Pancreas (tissue), 10 donors: ENCODE measurements around the gene ATG10. TPM values are rescaled to one million over a fixed set of nuclear protein-coding genes. Genes with fewer than 3 reads are reported as not detected.

Source experiments
- ATAC-seq, 4 donors: fragments of 200-7000 bp; cut with Tn5 transposase; one replicate each; pipeline versions ENCODE4 v1.8.0 to v1.9.1; 2020; ENCODE audit warnings: mild to moderate bottlenecking in 4 of 4, moderate library complexity in 4 of 4
- DNase-seq, 6 donors: peaks; one replicate each; pipeline ENCODE4 v3.0.0-alpha.2; 2020
- FAIRE-seq: peaks from 2 replicates; lab custom pipeline; 2012; peaks lifted over from hg19 to GRCh38; lab: Jason Lieb, UNC
- H3K27ac ChIP-seq, 4 donors: fragments of 200-600 bp; sonication (generic); 1 replicate in 3 of 4; 2 replicates in 1 of 4; pipeline versions ENCODE4 v1.5.0 to v1.8.0; 2020
- H3K27me3 ChIP-seq, 4 donors: fragments of 200-600 bp; one replicate each; pipeline ENCODE4 v1.8.0; 2021
- H3K36me3 ChIP-seq, 3 donors: fragments of 200-600 bp; sonication (generic) in 1 of 3; one replicate each; pipeline versions ENCODE4 v1.5.0 to v1.8.0; 2020 to 2021
- H3K4me1 ChIP-seq, 3 donors: fragments of 200-600 bp; one replicate each; pipeline ENCODE4 v1.8.0; 2021
- H3K4me3 ChIP-seq, 4 donors: fragments of 200-600 bp; sonication (generic) in 2 of 4; one replicate each; pipeline versions ENCODE4 v1.5.0 to v1.8.0; 2020 to 2021
- H3K9me3 ChIP-seq, 4 donors: fragments of 200-600 bp; one replicate each; pipeline ENCODE4 v1.8.0; 2021
- CTCF ChIP-seq, 4 donors: fragments of 200-600 bp; sonication (generic) in 3 of 4; IDR thresholded peaks; one replicate each; pipeline versions ENCODE4 v1.5.0 to v1.8.0; 2021; ENCODE audit warnings: antibody characterized with exemption in 4 of 4
- WGBS, 2 donors: extraction: QIAGEN DNeasy Blood & Tissue Kit; methylation state at CpG; one replicate each; pipeline ENCODE4 v1.1.7; 2013; 5-methylcytosine and 5-hydroxymethylcytosine counted together
- intact Hi-C, 3 donors: fragments of 100-400 bp; cut with DNase I; formaldehyde crosslinking; loops; one replicate each; pipeline versions ENCODE4 v1.11.1 to v1.14.2; 2022
- polyA plus RNA-seq, 2 donors: library from polyadenylated mRNA; stranded (reverse); fragments of 200-250 nt; gene quantifications; one replicate each; pipeline ENCODE4 v1.2.3, GENCODE V29; 2013
- total RNA-seq, 6 donors: library from RNA; stranded (reverse); fragmentation: NEBNext Ultra II Directional in 4 of 6; extraction: Animal tissue kit (Norgen Biotek cat#: 25700) in 4 of 6; gene quantifications; one replicate each; pipeline versions ENCODE4 v1.2.1 to v1.2.4, GENCODE V29; 2021 to 2023
- donor health status: healthy with polysubstance abuse.
- donor health status: DM: no; HTN: no; CAD: no; lungs with moderate emphysema.
- donor health status: DM: no; HTN: no; CAD: no.
- donor health status: control.
- donor health status: control.
- donor health status: Bipolar disorder and iron deficiency.
- donor health status: DM: yes; HTN: yes; CAD: no.
- donor health status: DM: no; HTN: no; CAD: no.
- donor health status: DM: no; HTN: no; CAD: no.
- donor health status: DM: yes; HTN: yes; CAD: no.

Gene ATG10
- total and polyA plus RNA-seq, 8 donors, result 3.3 to 5.2 (median 3.5) TPM

DNA sequence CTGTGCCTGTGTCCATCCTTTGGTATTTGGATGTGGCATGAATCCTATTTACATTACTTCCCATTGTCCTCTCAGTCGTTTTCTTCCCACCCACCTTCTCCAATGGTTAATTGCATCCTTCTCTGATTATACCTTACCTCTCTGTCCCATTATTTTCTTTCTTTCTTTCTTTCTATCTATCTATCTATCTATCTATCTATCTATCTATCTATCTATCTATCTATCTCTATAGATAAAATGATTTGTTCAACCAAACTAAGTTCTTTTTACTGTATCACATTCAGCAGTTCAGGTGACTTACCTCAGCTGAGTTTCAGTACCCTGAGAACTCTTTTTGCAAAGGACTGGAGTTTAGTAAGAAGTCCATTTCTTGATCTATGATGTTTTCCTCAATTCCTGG, 225.7 kb downstream of the ATG10 start:
- FAIRE-seq, result no peak
- intact Hi-C loops, result no loop called here
- TF ChIP-seq CTCF (IDR thresholded peaks at IDR 0.05), result no peak

GRCh38 chr5:82204567-82204966, 232.7 kb downstream of the ATG10 start:
- H3K9me3 ChIP-seq, result no peaks in the 10 kb centered on the region
- no peak for TF ChIP-seq CTCF (IDR thresholded peaks at IDR 0.05)
- intact Hi-C loops, result no loop called here
- ATAC-seq (no peak), FAIRE-seq (no peak), DNase-seq (no peak)
- H3K27me3 ChIP-seq, result no peaks in the 10 kb centered on the region
- H3K27ac ChIP-seq, result no peak overlapping the region
- H3K4me1 ChIP-seq, result no peaks in the 10 kb centered on the region
- H3K4me3 ChIP-seq, result no peak overlapping the region
- no peaks in the 10 kb centered on the region for H3K36me3 ChIP-seq
- 84 to 85% methylated on average over 2 of the region's 2 CpGs for WGBS, 2 donors

More for the DNA sequence above, 225.7 kb downstream of the ATG10 start:
- Histone ChIP-seq H3K27ac (no peak overlapping the region), H3K36me3 (no peaks in the 10 kb centered on the region), H3K9me3 (no peaks in the 10 kb centered on the region), H3K4me3 (no peak overlapping the region), H3K4me1 (no peaks in the 10 kb centered on the region), H3K27me3 (no peaks in the 10 kb centered on the region)
- ATAC-seq (no peak), DNase-seq (no peak)
- 42 to 63% methylated on average over 1 of the region's 1 CpG for WGBS, 2 donors

DNA sequence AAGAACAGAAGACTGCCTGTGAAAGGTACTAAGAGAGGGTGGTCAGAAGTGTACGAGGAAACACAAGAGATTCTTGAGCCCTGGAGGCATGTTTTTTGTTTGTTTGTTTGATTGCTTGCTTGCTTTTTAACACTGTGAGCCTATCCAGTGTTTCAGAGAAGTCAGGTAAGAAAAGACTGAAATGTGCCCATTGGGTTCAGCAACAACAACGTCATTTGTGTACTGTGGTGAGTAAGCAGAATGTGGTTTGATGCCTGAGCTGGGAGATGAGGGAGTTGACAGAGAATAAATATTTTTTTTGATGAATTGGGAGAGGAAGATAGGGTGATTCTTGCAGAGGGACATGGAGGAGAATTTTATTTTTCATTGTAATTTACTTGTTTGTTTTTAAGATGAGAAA, 233.2 kb downstream of the ATG10 start:
- H3K27me3 ChIP-seq, result no peaks in the 10 kb centered on the region
- WGBS, 2 donors, result 79 to 83% methylated on average over 2 of the region's 2 CpGs
- FAIRE-seq, result no peak
- no peak overlapping the region for H3K27ac ChIP-seq
- DNase-seq, result no peak
- no peaks in the 10 kb centered on the region for H3K4me1 ChIP-seq
- no peak overlapping the region for H3K4me3 ChIP-seq
- no peak for ATAC-seq
- no peaks in the 10 kb centered on the region for H3K9me3 ChIP-seq
- intact Hi-C loops, result no loop called here
- no peaks in the 10 kb centered on the region for H3K36me3 ChIP-seq
- TF ChIP-seq CTCF (IDR thresholded peaks at IDR 0.05), result no peak

DNA sequence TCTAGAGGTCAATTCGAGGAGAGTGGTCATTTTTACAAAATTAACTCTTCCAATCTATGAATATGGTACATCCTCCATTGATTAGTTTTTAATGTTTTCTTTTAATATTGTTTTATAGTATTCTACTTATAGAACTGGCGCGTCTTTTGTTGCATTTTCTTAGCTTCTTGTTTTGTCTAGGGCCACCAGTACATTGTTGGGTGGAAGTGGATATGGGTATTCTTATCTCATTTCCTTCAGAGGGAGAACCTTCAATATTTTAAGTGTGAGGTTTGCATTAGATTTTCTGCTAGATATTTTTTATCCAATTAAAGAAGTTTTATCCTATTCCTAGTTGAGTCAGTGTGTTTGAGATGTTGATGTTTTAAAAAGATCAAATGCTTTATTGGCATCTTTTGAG, 236.5 kb downstream of the ATG10 start:
- no peak overlapping the region for H3K4me3 ChIP-seq
- intact Hi-C loops, result no loop called here
- FAIRE-seq (no peak), ATAC-seq (no peak), DNase-seq (no peak)
- WGBS, 2 donors, result 93 to 98% methylated on average over 3 of the region's 3 CpGs
- no peaks in the 10 kb centered on the region for H3K36me3 ChIP-seq
- H3K27ac ChIP-seq, result no peak overlapping the region
- TF ChIP-seq CTCF (IDR thresholded peaks at IDR 0.05), result no peak
- no peaks in the 10 kb centered on the region for H3K9me3 ChIP-seq
- no peaks in the 10 kb centered on the region for H3K4me1 ChIP-seq
- H3K27me3 ChIP-seq, result no peaks in the 10 kb centered on the region

DNA sequence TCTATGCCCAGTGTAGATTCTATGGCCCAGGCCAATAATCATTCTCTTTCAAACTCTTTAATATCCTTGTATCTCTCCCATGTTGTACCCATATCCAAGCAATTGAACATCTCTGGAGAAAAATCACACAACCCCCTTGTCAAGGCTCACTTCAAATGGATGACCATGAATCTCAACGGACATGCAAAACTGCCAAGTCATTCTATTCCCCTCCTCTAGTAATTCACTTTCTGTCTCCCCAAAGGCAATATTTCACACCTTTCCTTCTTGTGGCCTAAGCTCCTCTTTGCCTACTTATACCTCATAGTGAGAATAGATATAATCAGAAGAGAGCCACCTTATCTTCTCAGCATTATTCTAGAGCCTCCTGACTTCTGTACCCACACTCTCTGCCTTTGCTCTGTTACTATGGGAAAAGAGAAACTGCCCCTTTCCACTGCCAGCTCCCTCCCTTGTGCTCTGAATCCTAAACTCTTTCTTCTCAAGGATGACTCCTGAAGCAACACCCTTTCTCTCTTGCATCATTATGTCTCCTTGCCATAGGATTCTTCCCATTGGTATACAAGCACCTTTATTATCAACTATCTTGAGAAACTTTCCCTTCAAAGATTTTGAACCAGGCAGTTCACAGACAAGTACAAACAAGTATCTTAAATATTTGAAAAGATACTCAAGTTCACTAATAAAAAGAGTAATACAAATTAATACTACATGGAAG, 240.2 kb downstream of the ATG10 start:
- TF ChIP-seq CTCF (IDR thresholded peaks at IDR 0.05), result no peak
- no peak for DNase-seq
- intact Hi-C loops, result no loop called here
- Histone ChIP-seq H3K27me3 (no peaks in the 10 kb centered on the region), H3K4me3 (no peak overlapping the region), H3K27ac (no peak overlapping the region), H3K36me3 (no peaks in the 10 kb centered on the region), H3K9me3 (no peaks in the 10 kb centered on the region), H3K4me1 (no peaks in the 10 kb centered on the region)
- FAIRE-seq, result no peak
- ATAC-seq, result no peak
- 70 to 91% methylated on average over 1 of the region's 1 CpG for WGBS, 2 donors
